Loucy (cell line): ENCODE results near the gene NAV2.

Experiments used
- CTCF ChIP-seq: fragments of 200-600 bp; sonication (generic); conservative IDR thresholded peaks from 2 replicates; pipeline ENCODE4 v1.5.1; 2014; ENCODE audit warnings: mild to moderate bottlenecking, antibody characterized with exemption, low read length
- EZH2phosphoT487 ChIP-seq: fragments of 200-600 bp; IDR thresholded peaks from 2 replicates; pipeline ENCODE4 v1.6.1; 2018; ENCODE audit warnings: antibody characterized with exemption, mild to moderate bottlenecking, moderate library complexity, borderline replicate concordance

GRCh38 chr11:20002312-20003216 is 289.9 kb downstream of the NAV2 start:
- TF ChIP-seq CTCF = no peak
- TF ChIP-seq EZH2phosphoT487 = no peak
